ENCODE measurements around the gene TREML4. TPM values are rescaled to one million over a fixed set of nuclear protein-coding genes. Genes with fewer than 3 reads are reported as not detected.

Gene TREML4
- total and polyA plus RNA-seq, 2 of the 8 experiments (the other 6 are each of a cell fraction or from before 2014, with no cell fraction given), result not detected

DNA sequence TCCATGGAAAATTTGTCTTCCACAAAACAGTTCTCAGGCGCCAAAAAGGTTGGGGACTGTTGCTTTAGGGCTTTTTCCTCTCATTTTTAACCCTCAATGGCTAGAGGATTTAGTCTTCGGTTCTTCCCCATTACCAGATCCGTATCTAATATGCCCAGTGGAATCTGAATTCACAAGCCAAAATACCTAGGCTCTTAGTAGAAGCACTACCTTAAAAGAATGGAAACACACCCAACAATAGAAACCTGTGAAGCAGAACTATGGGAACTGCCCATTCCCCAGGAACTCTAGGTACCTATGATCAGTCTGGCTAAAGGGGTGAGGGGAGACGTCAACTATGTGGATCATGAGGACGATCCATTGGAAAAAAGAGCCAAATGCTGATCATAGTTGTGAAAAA is 3.1 kb downstream of the TREML4 start:
- Histone ChIP-seq H3K4me3 (ENCODE audit: extremely low read depth in 1 of 4, insufficient read depth in 2 of 4, low read depth in 3 of 4, low read length in 4 of 4) (no peak overlapping the region), H3K56ac (replicated peaks; ENCODE audit: insufficient read length, low read depth, low read length) (no peak overlapping the region), H2AFZ (ENCODE audit: low read length) (no peak overlapping the region), H2BK12ac (ENCODE audit: low read depth, low read length) (no peak overlapping the region), H3K4me2 (ENCODE audit: insufficient read depth in 1 of 2, low read depth in 2 of 2, low read length in 2 of 2) (no peak overlapping the region), H3K79me1 (ENCODE audit: low read depth, low read length) (no peaks in the 10 kb centered on the region), H3K27me3 (replicated peaks in 1 of 4; ENCODE audit: control insufficient read depth in 3 of 4, extremely low read depth in 1 of 4, insufficient read depth in 3 of 4, low read length in 3 of 4) (no peaks in the 10 kb centered on the region; a peak in 1 of 7 replicates), H4K20me1 (replicated peaks in 1 of 2; ENCODE audit: control insufficient read depth in 1 of 2, insufficient read depth in 2 of 2, low read length in 2 of 2) (no peaks in the 10 kb centered on the region), H4K91ac (replicated peaks; ENCODE audit: insufficient read length, low read length) (no peak overlapping the region), H2AK5ac (ENCODE audit: low read depth, low read length) (no peak overlapping the region), H3K23ac (ENCODE audit: insufficient read length) (no peak overlapping the region), H2BK15ac (ENCODE audit: low read length) (no peak overlapping the region), H3K9ac (replicated peaks in 1 of 4; ENCODE audit: extremely low read depth in 1 of 4, low read depth in 3 of 4, low read length in 3 of 4) (no peak overlapping the region), H2BK20ac (ENCODE audit: low read length) (no peak overlapping the region), H3K14ac (ENCODE audit: insufficient read length) (no peak overlapping the region), H4K8ac (ENCODE audit: extremely low read depth, insufficient read depth, low read length) (no peak overlapping the region), H3K27ac (ENCODE audit: low read depth, low read length) (no peak overlapping the region), H3K4ac (replicated peaks; ENCODE audit: insufficient read length, low read depth, low read length) (no peak overlapping the region), H2BK120ac (replicated peaks; ENCODE audit: low read depth, low read length) (no peak overlapping the region), H3K4me1 (replicated peaks in 1 of 4; ENCODE audit: control insufficient read depth in 3 of 4, insufficient read depth in 4 of 4, low read length in 3 of 4) (peaks cover 0 to under 1% (median 0%) of the 10 kb centered on the region in 4 experiments; a peak in 1 of 7 replicates), H4K5ac (ENCODE audit: insufficient read length, low read depth, low read length) (no peak overlapping the region), H3K18ac (ENCODE audit: extremely low read depth, low read length) (no peak overlapping the region), H3K23me2 (ENCODE audit: low read depth, low read length) (no peaks in the 10 kb centered on the region), H3K9me3 (ENCODE audit: insufficient read depth in 2 of 2, low read depth in 1 of 2, low read length in 1 of 2) (no peaks in the 10 kb centered on the region), H3K36me3 (ENCODE audit: control insufficient read depth in 2 of 4, insufficient read depth in 4 of 4, low read length in 3 of 4) (no peaks in the 10 kb centered on the region), H3K79me2 (ENCODE audit: control insufficient read depth in 1 of 2, insufficient read depth in 2 of 2, low read length in 2 of 2) (no peaks in the 10 kb centered on the region), H2BK5ac (ENCODE audit: low read depth, low read length) (no peak overlapping the region)
- WGBS, 2 experiments (ENCODE audit: extremely low coverage in 1 of 2, insufficient coverage in 1 of 2, insufficient read length in 1 of 2, insufficient replicate concordance in 2 of 2, low coverage in 1 of 2, low lambda C conversion rate in 2 of 2, missing lambda C conversion rate in 1 of 2), result 72% methylated on average over 5 of the region's 5 CpGs; no CpG with 5 or more reads in 1 of the 2 experiments
- DNase-seq (ENCODE audit: low read depth in 1 of 2, low spot score in 2 of 2) (no peak), FAIRE-seq (no peak)
- CTCF ChIA-PET (ENCODE audit: partially characterized antibody), result interaction anchor here (0.6 to 1.2 kb wide), 2 partner anchors 16 to 188 kb away, joined by 3 to 4 read pairs; no protein-coding TSS in a partner anchor
- POLR2A ChIA-PET (ENCODE audit: partially characterized antibody), result no interaction called here
- TF ChIP-seq RBBP5 (IDR thresholded peaks at IDR 0.05; ENCODE audit: borderline replicate concordance, low read depth, low read length), result no peak
- TF ChIP-seq HDAC2 (IDR thresholded peaks at IDR 0.05; ENCODE audit: borderline replicate concordance in 1 of 2, low read depth in 2 of 2, low read length in 2 of 2), result no peak
- TF ChIP-seq SIX5 (IDR thresholded peaks at IDR 0.05; ENCODE audit: low read depth, low read length), result no peak
- no peak for TF ChIP-seq GTF2F1 (IDR thresholded peaks at IDR 0.05; ENCODE audit: borderline replicate concordance, low read depth, low read length)
- TF ChIP-seq TAF1 (IDR thresholded peaks at IDR 0.05; ENCODE audit: low read depth, low read length), result no peak
- TF ChIP-seq CREB1 (IDR thresholded peaks at IDR 0.05), result no peak
- no peak for TF ChIP-seq FOSL1 (IDR thresholded peaks at IDR 0.05; ENCODE audit: insufficient read depth, low read depth, low read length)
- no peak for TF ChIP-seq SP1 (IDR thresholded peaks at IDR 0.05; ENCODE audit: low read depth, low read length)
